ENCODE measurements around the gene MED23.
"Not testable (repeated sequence)": the region's sequence is repeated elsewhere in the genome, so short reads cannot be mapped to it uniquely, and the experiment has no call there.

Gene MED23

GRCh38 chr6:131532580-131533039 is 95.4 kb downstream of the MED23 start:
- peak; percentile 28 for DNase-seq (ENCODE audit: low spot score)
- TF ChIP-seq CTCF (IDR thresholded peaks at IDR 0.05; ENCODE audit: extremely low read depth, missing control alignments) = no peak

- not testable (repeated sequence) for DNase-seq (ENCODE audit: low spot score)
Observed at GRCh38 chr6:131531681-131532080, 96.4 kb downstream of the MED23 start.

- not testable (repeated sequence) for DNase-seq (ENCODE audit: low spot score)
Observed at GRCh38 chr6:131530936-131531335, 97.1 kb downstream of the MED23 start.

GRCh38 chr6:131524695-131525336 is 103.2 kb downstream of the MED23 start:
- no peak for DNase-seq (ENCODE audit: low spot score)
- TF ChIP-seq CTCF (IDR thresholded peaks at IDR 0.05; ENCODE audit: extremely low read depth, missing control alignments) = no peak

- DNase-seq (ENCODE audit: low spot score) = no peak
- TF ChIP-seq CTCF (IDR thresholded peaks at IDR 0.05; ENCODE audit: extremely low read depth, missing control alignments) = no peak
Observed at GRCh38 chr6:131523988-131524673, 103.9 kb downstream of the MED23 start.
